Activated T-helper 1 cell treated with Interleukin-2 at 50 U/mL for 16 hours (primary cell): Measurements from ENCODE around the gene GALNS.

Source experiments
- DNase-seq: peaks from one replicate; pipeline ENCODE4 v3.0.0-alpha.2; 2020; ENCODE audit warnings: low read depth

Gene GALNS

GRCh38 chr16:88876942-88877526, 20.3 kb upstream of the GALNS start:
- no peak for DNase-seq

DNA sequence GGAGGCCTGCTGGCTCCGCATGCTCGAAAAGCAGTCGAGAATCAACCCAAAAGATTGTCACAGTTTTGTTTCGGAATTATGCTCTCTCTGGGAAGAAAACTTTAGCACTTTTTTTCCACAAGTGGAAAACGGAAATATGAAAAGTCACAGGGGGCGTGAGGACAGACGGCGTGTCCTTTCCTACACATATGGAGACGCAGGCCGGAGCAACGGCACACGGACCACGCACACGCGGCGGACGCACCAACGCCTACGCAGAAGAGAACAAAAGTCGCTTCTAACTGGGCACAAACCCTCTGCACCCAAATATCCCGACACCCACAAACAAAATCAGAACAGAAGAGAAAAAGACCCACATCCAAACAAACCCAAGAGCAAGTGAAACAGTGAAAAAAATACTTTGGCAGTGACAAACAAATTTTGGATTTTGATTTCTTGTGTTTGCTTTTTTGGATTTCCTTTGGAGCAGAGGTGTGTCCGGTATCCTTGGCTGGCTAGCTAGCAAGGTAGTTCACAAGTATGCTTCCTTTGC, 19.0 kb upstream of the GALNS start:
- no peak for DNase-seq

DNA sequence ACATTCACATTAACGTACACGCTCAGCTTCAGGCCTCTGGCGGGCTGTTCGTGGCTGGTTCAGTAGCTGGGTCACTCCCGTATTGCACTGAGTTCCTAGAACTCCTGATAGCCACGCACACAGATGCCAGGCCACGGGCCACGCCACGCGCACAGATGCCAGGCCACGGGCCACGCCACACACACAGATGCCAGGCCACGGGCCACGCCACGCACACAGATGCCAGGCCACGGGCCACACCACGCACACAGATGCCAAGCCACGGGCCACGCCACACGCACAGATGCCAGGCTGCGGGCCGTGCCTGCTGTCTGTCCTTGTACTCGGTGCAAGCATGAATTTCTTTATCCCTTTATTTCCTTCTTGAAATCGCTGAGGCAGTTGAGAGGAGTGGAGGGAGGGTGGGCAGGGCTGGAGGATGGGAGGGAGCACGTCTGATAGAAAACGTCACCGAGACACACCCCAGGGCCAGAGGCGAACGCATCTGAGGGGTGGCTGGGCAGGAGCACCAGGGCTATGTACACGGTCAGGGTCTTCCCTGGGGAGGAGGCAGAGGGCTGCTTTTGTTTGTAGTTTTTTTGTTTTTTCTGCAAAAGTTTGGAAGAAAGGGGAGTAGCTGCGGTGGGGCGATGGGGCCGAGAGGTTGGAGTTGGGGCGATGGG, 18.3 kb upstream of the GALNS start:
- DNase-seq: no peak

- no peak for DNase-seq
Measured at GRCh38 chr16:88872650-88873331, 16.0 kb upstream of the GALNS start.

- no peak for DNase-seq
Measured at GRCh38 chr16:88871730-88872416, 15.1 kb upstream of the GALNS start.

DNA sequence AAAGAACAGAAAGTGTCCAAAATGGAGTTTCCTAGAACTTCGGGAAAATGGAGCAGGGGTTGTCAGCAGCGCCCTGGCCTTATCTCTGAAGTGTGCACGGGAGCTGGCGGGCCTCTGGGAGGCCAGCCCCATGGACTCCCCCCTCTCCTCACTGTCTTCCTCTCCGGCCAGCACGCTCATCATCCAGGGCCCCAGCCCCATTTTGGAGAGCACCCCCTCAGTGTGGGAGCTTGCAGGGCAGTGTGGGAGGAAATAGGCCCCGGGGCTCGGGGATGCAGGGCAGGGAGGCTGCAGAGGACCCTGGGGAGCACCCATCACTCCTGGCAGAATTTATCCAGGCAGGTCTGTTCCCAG, 14.6 kb upstream of the GALNS start:
- no peak for DNase-seq

- no peak for DNase-seq
Measured at GRCh38 chr16:88870608-88871348, 14.0 kb upstream of the GALNS start.

GRCh38 chr16:88869673-88869980, 12.9 kb upstream of the GALNS start:
- no peak for DNase-seq

DNA sequence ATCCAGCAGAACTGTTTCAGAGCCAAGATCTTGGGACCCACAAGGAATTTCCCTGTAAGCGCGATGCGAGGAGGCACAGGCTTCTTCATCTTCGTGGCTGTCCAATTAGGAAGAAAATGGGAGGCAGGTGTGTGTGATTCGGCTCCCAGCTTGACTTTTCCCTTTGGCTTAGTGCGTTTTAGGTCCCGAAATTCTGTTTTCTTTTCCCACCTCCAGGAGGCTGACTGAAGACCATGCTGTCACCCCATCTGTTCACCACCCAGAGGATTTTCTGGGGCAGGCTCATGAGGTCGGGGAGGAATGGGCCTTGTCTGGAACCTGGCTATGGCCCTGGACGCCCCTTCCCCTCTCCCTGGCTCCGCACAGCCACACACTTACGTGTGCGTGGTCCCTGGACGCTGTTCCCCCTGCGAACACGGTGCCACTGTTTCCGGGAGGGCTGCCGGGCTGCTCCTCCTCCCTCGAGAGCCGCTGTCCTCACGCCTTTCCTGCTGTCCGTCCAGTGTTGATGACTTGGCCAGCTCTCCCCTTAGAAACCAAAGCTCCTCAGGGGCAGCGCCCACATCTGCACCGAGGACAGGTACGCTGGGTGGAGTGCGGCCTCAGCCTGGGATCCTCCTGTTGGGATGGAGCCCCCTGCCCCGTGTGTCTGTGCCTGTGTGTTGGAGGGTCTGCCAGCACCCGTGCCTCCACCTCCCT, 12.4 kb upstream of the GALNS start:
- no peak for DNase-seq

- DNase-seq: no peak
Measured at GRCh38 chr16:88867581-88868246, 11.0 kb upstream of the GALNS start.

DNA sequence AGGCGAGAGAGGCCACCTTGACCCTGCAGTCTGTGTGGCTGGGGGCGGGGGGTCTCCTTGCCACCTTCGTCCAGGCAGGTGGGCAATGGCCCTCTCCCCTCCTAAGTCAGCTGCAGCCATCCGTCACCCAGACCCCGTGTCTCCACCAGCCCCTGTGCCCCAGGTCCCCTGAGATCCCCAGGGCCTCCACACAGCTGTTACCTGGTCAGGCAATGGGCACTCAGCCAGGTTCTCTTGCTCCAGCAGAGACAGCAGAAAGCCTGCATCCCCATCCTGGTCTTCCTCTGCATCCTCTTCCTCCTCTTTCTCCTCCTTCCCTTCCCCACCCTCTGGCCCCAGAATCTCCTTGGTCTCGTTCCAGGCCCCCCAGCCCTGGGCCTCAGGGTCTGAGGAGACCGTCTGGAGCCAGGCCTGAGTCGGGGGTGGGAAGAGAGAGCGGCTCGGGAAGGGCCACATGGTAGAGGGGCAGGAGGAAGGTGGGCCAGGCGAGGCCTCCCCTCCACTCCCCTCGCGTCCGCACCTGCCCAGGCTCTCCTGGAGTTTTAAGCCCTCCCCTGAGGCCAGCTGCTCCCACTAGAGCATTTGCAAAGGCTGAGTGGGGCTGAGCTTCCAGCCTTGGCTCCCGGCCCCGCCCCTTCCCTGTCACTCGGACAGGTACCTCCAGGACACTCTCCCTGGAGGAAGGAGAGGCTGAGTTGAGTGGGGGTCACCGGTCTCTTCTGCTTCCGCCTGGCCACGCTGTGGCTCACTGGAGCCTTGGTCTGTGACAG, 9.6 kb upstream of the GALNS start, which contains the start of gene PABPN1L:
TSS of gene PABPN1L (minus strand) at position 510 of the 770 bp plus-strand sequence. CDS start at position 456, 54 bp downstream.
- DNase-seq: no peak

DNA sequence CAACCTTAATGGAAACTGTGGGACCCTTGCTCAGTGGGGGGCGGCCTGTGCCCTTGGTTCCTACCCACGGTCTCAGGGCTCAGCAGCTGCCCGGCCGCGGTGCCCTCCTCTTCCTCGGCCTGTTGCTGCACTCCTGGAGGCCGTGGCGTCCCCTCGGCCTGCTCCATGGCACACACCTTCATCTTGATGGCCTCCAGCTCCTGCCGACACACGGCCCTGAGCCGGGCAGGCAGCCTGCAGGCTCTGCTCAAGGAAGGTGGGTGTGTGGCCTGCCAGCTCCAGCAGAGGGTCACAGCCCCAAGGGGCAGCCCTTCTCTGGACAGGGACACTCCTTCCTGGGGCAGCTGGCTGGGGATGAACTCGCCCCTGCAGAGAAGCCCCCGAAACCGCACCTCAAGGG, 9.0 kb upstream of the GALNS start:
- DNase-seq: no peak

DNA sequence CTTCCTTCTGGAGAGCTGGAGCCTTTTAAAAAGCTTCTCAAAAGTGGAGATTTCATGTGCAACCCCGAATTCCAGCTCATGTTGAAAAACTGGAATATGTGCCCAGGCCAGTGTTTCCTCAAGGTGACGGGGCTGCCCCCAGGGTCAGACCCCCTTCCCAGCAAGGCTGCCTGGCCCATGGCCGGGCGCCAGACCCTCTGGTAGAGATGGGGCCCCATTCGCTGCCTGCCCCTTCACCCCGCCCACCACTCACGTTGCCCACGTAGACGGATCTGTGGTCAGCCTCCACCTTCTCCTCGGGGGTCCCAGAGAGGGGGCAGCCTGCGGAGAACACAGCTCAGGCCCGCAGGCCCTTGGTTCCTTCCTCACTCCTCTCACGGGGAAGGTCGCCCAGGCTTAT, 8.6 kb upstream of the GALNS start:
- no peak for DNase-seq

- DNase-seq: no peak
Measured at GRCh38 chr16:88864521-88864920, 7.8 kb upstream of the GALNS start.

GRCh38 chr16:88864099-88864498, 7.4 kb upstream of the GALNS start:
- DNase-seq: no peak

GRCh38 chr16:88863426-88863825, 6.7 kb upstream of the GALNS start:
- no peak for DNase-seq

GRCh38 chr16:88862968-88863367, 6.2 kb upstream of the GALNS start:
- DNase-seq: no peak

DNA sequence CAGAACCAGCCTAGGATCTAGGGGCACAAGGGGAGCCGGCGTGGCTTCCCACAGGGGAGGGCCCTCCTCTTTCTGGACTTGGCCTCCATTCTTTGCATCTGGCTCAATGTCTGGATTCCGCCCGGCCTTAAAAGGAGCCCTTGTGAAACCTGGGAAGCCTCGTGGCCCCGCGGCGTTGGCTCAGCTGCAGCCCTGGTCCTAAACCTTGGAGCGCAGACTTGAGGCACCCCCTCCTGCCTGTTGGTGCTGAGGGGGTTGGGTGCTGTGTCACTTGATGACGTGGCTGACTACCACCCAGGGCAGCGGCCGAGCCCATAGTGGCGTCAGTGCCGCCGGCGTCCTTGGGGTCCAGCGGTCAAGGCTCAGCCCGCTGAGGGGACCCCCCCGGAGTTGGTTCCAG, 4.6 kb upstream of the GALNS start:
- DNase-seq: no peak

DNA sequence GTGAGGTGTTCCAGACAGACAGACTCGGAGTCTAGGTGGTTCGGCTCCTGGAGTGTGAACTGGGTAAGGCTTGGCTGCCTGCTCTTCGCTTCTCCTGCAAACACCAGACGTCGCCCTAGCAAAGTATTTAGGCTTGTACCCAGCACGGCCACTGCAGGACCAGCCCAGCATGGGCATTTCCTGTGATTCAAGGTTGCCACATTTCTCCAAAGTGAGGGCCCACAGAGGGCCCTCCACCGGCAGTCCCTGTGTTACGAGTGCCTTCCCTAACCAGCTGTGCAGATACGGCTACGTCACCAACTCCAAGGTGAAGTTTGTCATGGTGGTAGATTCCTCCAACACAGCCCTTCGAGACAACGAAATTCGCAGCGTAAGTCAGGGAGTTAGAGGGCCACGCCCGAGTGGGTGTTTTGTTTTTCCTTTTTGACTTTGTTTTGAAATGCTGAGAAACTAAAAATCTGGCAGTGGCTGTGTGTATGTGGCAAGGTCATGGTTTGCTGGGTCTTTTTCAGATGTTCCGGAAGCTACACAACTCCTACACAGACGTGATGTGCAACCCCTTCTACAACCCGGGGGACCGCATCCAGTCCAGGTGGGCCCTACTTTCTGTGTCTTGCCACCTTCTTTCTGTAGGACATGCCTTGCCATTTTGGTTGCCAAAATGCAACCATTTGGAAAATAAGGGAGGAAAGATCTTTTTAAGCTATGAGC, 2.8 kb upstream of the GALNS start:
- DNase-seq: no peak
